Activated CD4-positive, alpha-beta T cell treated with anti-CD3 and anti-CD28 coated beads for 24 hours (primary cell): ENCODE results near the gene CFD.
"Not testable (repeated sequence)": the region's sequence is repeated elsewhere in the genome, so short reads cannot be mapped to it uniquely, and the experiment has no call there.

Experiments
- DNase-seq, 2 donors: peaks; one replicate each; pipeline ENCODE4 v3.0.0-alpha.2; 2020; ENCODE audit warnings: low read depth in 2 of 2

The CFD gene

DNA sequence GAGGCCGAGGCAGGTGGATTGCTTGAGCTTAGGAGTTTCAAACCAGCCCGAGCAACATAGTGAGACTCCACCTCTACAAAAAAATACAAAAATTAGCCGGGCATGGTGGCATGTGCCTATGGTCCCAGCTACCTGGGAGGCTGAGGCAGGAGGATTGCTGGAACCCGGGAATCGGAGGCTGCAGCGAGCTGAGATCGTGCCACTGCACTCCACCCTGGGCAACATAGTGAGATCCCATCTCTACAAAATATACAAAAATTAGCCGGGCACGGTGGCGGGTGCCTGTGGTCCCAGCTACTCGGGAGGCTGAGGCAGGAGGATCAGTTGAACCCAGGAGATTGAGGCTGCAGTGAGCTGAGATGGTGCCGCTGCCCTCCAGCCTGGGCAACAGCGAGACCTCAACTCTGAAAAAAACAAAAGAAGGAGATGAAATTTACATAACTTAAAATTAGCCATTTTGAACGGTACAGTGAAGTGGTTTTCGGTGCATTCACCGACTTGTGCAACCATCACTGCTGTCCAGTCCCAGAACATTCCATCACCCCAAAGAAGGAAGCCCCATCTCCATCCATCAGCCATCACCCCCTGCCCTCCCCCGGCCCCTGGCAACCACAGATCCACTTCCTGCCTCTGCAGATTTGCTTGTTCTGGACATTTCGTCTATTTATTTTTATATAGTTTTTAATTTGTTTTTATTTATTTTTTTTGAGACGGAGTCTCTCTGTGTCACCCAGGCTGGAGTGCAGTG lies 33.4 kb upstream of the CFD start:
- DNase-seq, result no peak

DNA sequence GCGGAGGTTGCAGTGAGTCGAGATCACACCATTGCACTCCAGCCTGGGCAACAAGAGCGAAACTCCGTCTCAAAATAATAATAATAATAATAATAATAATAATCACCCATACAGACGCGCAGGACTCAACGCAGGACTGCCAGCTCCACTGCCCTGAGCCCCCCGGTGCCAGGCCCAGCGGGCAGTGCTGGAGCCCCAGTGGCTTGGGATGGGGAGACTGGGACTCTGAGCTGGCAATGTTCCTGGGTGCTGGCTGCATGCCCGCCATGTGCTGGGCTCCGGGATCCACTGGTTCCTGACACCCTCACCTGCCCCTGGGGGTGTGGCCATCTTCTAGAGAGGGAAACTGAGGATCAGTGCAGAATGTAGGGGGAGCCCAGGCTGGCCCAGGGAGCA lies 32.2 kb upstream of the CFD start:
- no peak for DNase-seq

DNA sequence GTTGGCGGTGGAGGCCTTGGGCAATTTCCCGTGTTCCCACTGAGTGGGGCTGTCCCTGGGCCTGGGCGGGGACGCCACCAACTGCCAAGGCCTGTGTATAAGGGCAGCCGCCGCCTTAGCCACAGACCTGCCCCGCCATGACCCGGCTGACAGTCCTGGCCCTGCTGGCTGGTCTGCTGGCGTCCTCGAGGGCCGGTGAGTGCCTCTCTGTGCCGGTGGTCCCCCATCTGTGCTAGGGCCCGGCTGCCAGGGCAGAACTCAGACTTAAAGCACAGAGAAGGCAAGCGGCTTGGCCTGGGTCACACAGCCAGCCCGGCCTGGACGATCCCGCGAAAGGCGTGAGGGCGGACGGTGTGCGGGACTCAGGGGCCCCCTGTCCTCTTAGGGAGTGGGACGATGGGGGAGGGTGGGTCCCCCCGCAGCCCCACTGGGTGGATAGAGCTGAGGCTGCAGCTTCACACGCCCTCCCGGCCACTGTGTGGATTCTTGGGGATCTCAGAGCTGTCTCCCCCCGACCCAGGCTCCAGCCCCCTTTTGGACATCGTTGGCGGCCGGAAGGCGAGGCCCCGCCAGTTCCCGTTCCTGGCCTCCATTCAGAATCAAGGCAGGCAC lies 31.6 kb upstream of the CFD start, which contains the start of gene AZU1:
Gene AZU1, plus strand, starts transcription at position 128 of the 612 bp plus-strand sequence. Its CDS starts 10 bp downstream, at position 138.
- no peak for DNase-seq

DNA sequence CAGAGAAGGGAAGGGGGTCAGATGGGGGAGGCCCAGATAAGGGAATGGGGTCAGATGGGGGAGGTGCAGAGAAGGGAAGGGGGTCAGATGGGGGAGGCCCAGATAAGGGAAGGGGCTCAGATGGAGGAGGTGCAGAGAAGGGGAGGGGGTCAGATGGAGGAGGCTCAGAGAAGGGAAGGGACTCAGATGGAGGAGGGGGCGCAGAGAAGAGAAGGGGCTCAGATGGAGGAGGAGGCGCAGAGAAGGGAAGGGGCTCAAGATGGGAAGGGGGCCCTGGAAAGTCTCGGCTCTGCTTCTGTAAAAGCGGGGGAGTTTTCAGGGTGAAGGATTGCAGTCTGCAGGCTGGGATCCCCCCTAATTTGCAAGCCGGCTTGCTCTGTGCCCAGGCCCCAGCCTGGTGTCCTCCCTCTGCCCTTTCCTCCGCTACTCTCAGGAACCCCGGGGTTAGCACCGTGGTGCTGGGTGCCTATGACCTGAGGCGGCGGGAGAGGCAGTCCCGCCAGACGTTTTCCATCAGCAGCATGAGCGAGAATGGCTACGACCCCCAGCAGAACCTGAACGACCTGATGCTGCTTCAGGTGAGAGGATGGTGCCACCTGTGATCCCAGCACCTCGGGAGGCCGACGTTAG lies 30.2 kb upstream of the CFD start:
- no peak for DNase-seq

DNA sequence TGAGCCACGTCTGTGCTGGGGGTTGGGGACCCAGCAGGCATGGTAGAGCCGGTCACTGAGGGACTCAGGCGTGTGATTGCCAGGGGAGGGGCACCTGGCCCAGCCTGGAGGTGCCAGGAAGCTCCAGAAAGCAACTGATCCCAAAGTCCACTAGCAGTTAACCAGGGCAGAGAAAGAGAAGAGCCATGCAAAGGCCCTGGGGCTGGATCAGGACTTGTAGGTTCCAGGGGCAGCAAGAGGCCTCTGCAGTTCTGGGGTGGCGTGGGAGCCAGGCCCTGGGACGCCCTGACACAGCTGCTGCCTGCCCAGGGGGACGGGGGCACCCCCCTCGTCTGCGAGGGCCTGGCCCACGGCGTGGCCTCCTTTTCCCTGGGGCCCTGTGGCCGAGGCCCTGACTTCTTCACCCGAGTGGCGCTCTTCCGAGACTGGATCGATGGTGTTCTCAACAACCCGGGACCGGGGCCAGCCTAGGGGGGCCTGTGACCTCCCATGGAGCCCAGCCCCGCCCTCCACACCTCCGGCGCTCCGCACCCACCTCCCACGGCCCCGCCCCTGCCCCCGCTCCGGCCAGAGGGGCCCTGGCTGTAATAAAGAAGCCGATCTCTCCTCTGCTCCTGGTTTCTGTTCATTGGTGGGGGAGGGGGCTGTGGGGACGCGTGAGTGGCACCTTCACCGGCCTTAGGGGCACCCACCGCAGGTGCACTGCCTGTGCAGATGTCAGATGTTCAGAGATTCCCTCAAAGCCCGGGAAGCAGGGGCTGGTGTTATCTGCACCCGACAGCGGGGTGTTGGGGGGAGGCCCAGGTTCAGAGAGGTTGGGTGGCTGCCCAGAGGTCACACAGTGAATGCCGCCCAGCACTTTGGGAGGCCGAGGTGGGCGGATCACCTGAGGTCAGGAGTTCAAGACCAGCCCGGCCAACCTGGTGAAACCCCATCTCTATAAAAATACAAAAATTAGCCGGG lies 27.8 kb upstream of the CFD start:
- no peak for DNase-seq

DNA sequence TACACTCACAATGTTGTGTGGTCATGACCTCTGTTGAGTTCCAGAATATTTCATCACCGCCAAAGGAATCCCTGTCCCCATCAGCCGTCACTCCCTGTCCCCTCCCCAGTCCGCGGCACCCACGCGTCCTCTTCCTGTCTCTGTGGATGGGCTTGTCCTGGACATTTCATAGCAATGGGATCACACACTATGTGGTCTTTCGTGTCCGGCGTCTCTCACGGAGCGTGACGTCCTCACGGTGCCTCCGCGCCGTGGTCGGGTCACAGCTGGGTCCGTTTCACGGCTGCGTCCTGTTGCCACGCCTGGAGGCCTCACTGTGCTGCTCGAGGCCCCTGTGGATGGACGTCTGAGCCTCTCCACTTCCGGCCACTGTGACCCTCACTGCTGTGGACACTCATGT lies 25.2 kb upstream of the CFD start:
- DNase-seq, result no peak

DNA sequence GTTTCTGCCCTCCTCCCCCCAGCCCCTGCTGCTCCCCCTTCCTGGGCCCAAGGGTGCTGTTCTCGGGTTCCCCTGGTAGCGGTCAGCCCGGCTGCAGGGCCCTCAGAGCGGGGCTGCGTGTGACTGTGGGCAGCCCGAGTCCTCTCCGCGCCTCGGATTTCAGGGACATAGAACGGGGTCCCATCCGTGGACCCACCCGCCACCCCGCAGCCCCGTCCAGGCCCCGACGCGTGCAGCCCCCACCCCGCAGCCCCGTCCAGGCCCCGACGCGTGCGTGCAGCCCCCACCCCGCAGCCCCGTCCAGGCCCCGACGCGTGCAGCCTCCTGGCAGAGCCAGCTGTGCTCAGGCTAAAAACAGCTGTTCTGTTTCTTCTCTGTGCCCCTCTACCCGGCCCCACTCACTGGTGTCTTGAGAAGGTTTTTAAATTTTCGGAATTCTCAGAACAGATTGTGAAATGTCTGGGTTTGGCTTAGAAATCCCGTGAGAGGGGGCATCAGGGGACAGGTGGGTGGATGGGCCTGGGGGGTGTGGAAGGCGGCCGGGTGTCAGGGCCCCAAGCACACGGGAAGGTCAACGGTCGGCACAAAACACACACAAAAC lies 24.2 kb upstream of the CFD start:
- DNase-seq, result no peak

DNA sequence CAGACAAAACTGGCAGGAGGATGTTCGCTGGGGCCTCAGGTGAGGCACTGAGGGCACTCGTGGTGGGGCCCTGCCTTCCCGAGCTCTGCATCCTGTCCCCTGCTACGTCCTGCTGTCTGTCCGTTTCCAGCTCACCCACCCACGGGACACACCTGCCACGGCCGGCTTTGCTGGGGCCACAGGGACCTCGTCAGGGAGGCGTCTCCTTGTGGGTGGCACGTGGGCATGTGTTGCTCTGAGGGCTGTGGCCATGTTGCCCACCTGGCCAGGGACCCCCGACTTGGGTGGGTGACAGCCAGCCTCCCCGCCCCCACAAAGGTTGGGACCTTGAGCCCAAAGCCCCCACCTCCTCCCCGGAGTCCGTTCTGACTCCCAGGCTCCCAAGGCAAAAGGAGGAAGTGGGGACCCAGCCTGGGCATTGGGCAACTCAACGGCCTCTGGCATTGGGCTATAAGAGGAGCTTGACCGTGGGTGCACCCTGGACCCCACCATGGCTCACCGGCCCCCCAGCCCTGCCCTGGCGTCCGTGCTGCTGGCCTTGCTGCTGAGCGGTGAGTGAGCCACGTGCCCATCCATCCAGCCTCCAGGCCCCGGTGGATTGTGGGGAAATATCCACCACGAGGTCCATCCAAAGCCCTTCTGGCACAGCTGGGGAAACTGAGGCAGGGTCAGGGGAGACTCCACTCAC lies 18.8 kb upstream of the CFD start, which contains the start of gene PRTN3:
Gene PRTN3, plus strand, starts transcription at position 481 of the 688 bp plus-strand sequence. Its CDS starts 10 bp downstream, at position 491.
- no peak for DNase-seq

DNA sequence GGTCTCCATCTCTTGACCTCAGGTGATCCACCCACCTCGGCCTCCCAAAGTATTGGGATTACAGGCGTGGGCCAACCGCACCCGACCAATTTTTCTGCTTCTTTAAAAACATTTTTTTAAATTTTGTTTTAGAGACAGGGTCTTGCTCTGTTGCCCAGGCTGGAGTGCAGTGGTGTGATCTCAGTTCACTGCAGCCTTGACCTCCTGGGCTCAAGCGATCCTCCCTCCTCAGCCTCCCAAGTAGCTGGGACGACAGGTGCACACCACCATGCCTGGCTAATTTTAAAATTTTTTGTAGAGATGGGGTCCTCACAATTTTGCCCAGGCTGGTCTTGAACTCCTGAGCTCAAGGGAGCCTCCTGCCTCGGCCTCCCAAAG lies 16.7 kb upstream of the CFD start:
- not testable (repeated sequence) for DNase-seq

DNA sequence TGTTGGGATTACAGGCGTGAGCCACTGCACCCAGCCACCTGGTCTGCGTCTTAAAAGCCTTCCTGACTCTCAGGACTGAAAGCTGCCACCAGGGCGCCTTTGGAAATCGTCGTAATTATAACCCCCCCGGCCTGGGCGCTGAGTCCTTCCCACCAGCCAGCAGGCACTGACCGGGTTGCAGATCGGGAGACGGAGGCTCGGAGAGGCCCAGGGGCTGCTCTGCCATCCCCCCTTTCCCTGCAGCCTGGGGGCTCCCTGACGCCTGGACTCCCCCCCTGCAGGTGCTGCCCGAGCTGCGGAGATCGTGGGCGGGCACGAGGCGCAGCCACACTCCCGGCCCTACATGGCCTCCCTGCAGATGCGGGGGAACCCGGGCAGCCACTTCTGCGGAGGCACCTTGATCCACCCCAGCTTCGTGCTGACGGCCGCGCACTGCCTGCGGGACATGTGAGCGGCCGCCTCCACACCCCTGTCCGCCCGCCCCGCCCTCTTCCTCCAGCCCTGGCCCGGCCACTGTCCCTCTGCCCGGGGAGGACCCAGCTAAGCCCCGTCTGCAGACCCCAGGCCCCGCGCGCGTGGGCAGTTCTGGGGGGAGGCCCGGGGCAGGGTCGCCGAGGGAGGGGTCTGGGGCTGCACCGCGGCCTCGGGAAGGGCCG lies 16.2 kb upstream of the CFD start:
- DNase-seq, result no peak

DNA sequence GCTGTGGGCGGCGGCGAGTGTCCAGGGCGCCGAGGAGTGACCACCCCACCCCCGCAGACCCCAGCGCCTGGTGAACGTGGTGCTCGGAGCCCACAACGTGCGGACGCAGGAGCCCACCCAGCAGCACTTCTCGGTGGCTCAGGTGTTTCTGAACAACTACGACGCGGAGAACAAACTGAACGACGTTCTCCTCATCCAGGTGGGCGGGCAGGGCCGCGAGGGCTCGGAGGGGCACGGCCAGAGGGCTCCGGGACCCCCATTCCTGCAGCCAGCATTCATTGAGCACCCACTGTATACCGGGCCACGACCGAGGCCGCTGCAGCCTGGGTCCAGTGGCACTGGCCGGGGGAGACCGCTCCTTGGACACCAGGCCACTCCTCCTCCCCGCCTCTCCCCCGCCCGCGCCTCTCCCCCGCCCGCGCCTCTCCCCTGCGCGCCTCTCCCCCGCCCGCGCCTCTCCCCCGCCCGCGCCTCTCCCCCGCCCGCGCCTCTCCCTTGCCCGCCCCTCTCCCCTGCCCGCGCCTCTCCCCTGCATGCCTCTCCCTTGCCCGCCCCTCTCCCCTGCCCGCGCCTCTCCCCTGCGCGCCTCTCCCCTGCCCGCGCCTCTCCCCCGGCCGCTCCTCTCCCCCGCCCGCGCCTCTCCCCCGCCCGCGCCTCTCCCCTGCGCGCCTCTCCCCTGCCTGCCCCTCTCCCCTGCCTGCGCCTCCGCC lies 15.5 kb upstream of the CFD start:
- no peak for DNase-seq

DNA sequence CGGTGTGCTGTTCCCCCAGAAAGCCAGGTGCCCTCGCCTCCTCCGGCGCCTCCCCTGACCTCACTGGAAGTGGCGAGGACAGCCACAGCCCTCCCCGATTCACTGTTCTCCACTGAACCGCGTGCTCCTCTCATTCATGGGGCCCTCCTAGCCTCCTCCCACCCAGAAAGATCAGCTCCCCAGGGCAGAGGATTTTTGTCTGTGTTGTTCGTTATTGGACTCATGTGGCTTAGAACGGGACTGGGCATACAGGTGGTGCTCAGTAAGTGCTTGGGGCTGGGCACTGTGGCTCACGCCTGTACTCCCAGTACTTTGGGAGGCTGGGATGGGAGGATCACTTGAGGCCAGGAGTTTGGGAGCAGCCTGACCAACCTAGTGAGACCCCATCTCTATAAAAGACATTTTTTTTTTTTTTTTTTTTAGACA lies 14.9 kb upstream of the CFD start:
- DNase-seq, result no peak

DNA sequence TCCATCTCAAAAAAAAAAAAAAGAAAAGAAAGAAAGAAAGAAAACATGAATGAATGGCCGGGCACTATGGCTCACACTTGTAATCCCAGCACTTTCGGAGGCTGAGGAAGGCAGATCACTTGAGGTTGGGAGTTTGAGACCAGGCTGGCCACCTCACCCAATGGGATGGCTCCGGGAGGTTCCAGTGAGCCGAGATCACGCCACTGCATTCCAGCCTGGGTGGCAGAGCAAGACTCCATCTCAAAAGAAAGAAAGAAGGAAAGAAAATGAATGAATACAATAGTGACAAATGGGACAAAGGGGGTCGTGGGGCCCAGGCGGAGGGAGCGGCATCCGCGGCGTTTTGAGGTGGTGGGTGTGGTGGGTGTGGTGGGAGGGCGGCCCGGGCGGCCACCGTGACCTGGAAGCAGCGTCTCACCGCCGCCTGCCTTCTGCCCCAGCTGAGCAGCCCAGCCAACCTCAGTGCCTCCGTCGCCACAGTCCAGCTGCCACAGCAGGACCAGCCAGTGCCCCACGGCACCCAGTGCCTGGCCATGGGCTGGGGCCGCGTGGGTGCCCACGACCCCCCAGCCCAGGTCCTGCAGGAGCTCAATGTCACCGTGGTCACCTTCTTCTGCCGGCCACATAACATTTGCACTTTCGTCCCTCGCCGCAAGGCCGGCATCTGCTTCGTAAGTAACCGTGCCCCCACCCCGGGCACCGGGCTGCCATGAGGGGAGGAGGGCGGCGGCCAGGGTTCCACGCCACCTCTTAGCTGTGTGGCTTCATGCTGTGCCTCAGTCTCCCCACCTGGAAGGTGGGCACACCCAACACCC lies 13.6 kb upstream of the CFD start:
- DNase-seq, result no peak

DNA sequence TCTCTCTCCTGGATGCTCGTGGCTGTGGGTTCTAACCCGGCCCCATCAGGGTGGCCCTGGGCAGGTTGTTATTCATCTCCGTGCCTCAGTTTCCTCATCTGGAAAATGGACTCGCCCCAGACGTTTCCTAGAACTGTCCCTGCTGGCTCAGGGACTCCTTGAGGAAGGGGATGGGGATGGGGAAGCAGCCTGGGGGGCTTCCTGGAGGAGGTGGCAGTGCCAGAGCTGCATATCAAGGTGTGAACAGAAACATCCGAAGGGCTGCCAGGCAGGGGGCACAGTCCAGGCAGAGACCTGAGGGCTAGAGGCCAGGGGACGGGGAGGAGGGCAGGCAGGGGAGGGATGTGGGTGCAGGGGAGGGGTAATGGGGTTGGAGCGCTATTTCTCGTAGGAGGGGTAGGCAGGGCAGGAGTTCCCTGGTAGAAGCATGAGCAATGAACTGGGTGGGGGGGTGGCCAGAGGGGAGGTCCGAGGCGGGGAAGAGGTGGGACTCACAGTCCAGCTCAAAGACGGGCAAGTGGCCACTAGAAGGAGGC lies 11.0 kb upstream of the CFD start:
- no peak for DNase-seq

DNA sequence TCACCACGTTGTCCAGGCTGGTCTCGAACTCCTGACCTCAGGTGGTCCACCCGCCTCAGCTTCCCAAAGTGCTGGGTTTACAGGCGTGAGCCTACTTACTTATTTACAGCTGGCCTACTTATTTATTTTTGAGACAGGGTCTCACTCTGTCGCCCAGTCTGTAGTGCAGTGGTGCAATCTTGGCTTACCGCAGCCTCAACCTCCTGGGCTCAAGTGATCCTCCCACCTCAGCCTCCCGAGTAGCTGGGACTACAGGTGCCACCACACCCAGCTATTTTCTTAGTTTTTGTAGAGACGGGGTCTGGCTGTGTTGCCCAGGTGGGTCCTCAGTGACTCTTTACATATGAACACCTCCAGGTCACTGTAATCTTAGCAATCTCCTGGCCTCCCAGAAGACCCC lies 10.3 kb upstream of the CFD start:
- DNase-seq, result not testable (repeated sequence)

DNA sequence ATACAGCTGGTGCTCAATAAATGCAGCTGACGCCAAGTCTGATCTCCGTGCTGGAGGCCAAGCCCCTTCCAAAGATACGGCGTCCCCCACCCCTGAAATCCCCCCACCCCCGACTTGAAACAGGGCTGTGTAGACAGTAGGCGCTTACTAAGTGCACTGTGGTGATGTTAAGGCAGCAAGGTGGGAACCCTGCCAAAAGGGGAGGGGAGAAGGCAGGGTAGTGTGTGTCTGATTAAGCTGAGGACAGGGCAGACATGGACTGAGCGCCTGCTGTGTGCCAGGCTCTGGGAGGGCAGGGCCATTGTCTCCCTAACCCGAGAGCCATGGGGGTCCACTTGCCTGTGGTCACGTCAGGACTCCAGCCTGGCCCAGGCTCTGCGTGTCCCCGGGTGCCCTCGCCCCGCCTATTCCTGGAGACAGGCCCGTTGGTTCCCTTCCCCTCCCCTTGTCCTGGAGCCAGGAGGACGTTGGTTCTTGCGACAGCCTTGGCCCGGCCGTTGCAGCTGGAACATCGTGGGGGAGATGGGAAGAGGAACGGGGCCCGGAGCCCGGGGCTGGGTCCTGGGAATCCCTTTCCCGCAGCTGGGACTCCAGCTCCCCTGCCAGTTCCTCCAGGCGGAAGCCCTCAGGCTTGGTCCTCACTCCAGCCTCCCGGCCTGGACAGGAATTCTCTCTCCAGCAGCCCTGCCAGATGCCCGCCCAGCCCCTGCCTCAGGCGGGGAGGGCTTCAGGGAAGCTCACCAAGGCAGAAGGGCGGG lies 9.1 kb upstream of the CFD start:
- no peak for DNase-seq

DNA sequence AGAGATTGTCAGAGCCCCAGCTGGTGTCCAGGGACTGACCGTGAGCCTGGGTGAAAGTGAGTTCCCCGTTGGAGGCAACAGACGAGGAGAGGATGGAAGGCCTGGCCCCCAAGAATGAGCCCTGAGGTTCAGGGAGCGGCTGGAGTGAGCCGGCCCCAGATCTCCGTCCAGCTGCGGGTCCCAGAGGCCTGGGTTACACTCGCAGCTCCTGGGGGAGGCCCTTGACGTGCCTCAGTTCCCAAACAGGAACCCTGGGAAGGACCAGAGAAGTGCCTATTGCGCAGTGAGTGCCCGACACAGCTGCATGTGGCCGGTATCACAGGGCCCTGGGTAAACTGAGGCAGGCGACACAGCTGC lies 8.5 kb upstream of the CFD start:
- DNase-seq, result no peak
